Measurements from ENCODE around the gene IL18R1.

DNA sequence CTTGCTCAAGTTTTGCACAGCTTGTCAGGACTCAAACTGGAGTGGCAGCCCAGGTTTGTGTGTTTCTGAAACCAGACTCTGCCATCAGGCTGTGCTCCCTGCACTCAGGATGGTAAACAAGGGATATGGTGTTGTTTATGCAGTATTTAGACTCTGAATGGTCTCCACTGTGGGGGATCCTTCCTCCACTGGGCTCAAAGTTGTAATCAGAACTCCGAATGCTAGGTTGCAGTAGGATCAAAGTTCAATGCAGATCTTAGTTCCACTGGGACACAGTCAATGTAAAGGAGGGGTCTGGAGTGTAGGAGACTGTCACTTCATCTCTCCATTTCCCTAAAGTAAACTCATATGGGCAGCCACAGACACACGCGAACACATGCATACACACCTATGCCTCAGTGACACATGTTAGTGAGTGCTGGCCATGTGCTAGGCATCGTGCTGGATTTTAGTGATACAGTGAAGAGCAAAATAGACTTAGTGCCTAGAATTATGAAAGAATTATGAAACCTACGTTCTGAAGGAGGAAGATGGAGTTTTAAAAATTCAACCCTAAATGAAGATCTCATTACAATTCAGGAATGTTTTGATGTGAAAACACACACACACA is 6.1 kb downstream of the IL18R1 start:
- no peak for TF ChIP-seq CTCF (IDR thresholded peaks at IDR 0.05)
- TF ChIP-seq POLR2A (IDR thresholded peaks at IDR 0.05; ENCODE audit: low read length), result no peak
- no peak for TF ChIP-seq NR3C1 (IDR thresholded peaks at IDR 0.05)
- no peak for TF ChIP-seq POLR2AphosphoS2 (conservative IDR thresholded peaks at IDR 0.05; ENCODE audit: low read length)
- TF ChIP-seq HOXB5 (CRISPR knock-in tag; IDR thresholded peaks at IDR 0.05), result no peak
- TF ChIP-seq HDAC2 (IDR thresholded peaks at IDR 0.05), result no peak
- TF ChIP-seq REST (IDR thresholded peaks at IDR 0.05), result no peak
- no peak for TF ChIP-seq USF2 (IDR thresholded peaks at IDR 0.05)
